IMR-90 (cell line): ENCODE results near the gene ATOSA. TPM values are rescaled to one million over a fixed set of nuclear protein-coding genes. Genes with fewer than 3 reads are reported as not detected.

ENCODE experiments used
- ATAC-seq: fragments of 200-7000 bp; cut with Tn5 transposase; 2 replicates; pipeline ENCODE4 v1.9.1; 2020; ENCODE audit warnings: low read depth, mild to moderate bottlenecking, moderate library complexity
- BruUV-seq: library from RNA; stranded (reverse); fragments of 400-500 nt; replicated peaks from 2 replicates; lab custom pipeline; 2021; lab: Mats Ljungman, UMichigan
- CTCF ChIA-PET: fragments of 300-600 bp; formaldehyde crosslinking; extraction: SDS; loops from one replicate; lab custom pipeline; 2021; ENCODE audit warnings: antibody characterized with exemption; lab: Yijun Ruan, JAX
- POLR2A ChIA-PET: fragments of 300-600 bp; sonication (Branson Sonifier 250); formaldehyde crosslinking; loops from one replicate; lab custom pipeline; 2022; ENCODE audit warnings: antibody characterized with exemption; ENCODE audit not compliant: unreplicated experiment; lab: Charles Lee
- DNase-seq: peaks from one replicate; pipeline ENCODE4 v3.0.0; 2013
- H2AFZ ChIP-seq: replicated peaks from 2 replicates; pipeline ENCODE3; 2013; ENCODE audit warnings: low read length, mild to moderate bottlenecking; ENCODE audit not compliant: poor library complexity
- H2AK5ac ChIP-seq: 2 replicates; pipeline ENCODE4 v1.6.1; 2013; ENCODE audit warnings: low read depth, low read length, inconsistent platforms
- H2AK9ac ChIP-seq: replicated peaks from 2 replicates; pipeline ENCODE3; 2013; ENCODE audit warnings: mild to moderate bottlenecking, low read depth, low read length, moderate library complexity; ENCODE audit not compliant: poor library complexity
- H2BK120ac ChIP-seq: 2 replicates; pipeline ENCODE4 v1.6.1; 2013; ENCODE audit warnings: low read depth, low read length, inconsistent platforms
- H2BK15ac ChIP-seq: 3 replicates; pipeline ENCODE4 v1.6.1; 2013; ENCODE audit warnings: low read depth, low read length, inconsistent platforms
- H2BK20ac ChIP-seq: 2 replicates; pipeline ENCODE4 v1.6.1; 2013; ENCODE audit warnings: low read depth, mild to moderate bottlenecking, inconsistent platforms, low read length, moderate library complexity
- H2BK5ac ChIP-seq: 2 replicates; pipeline ENCODE4 v1.6.1; 2013; ENCODE audit warnings: mild to moderate bottlenecking, low read depth, low read length, inconsistent platforms; ENCODE audit not compliant: poor library complexity, severe bottlenecking
- H3K14ac ChIP-seq: replicated peaks from 2 replicates; pipeline ENCODE4 v1.6.1; 2013; ENCODE audit warnings: low read depth, low read length, inconsistent platforms
- H3K18ac ChIP-seq: 2 replicates; pipeline ENCODE4 v1.6.1; 2013; ENCODE audit warnings: low read depth, low read length, control low read depth
- H3K23ac ChIP-seq: 2 replicates; pipeline ENCODE4 v1.6.1; 2013; ENCODE audit warnings: low read depth, low read length, inconsistent platforms
- H3K27ac ChIP-seq: 2 replicates; pipeline ENCODE4 v1.5.1; 2013; ENCODE audit warnings: mild to moderate bottlenecking, control low read depth, low read length; ENCODE audit not compliant: insufficient read depth
- H3K27me3 ChIP-seq: 2 replicates; pipeline ENCODE4 v1.6.1; 2013; ENCODE audit warnings: low read length; ENCODE audit not compliant: control insufficient read depth, insufficient read depth
- H3K36me3 ChIP-seq: 2 replicates; pipeline ENCODE4 v1.6.1; 2013; ENCODE audit warnings: low read length, mixed read lengths; ENCODE audit not compliant: control insufficient read depth, insufficient read depth
- H3K4ac ChIP-seq: 2 replicates; pipeline ENCODE4 v1.6.1; 2013; ENCODE audit warnings: low read depth, low read length, inconsistent platforms
- H3K4me1 ChIP-seq: 2 replicates; pipeline ENCODE4 v1.6.1; 2013; ENCODE audit warnings: low read length, mixed read lengths; ENCODE audit not compliant: control insufficient read depth, insufficient read depth
- H3K4me2 ChIP-seq: 2 replicates; pipeline ENCODE4 v1.6.1; 2013; ENCODE audit warnings: low read depth, mild to moderate bottlenecking, control low read depth, low read length, moderate library complexity
- H3K4me3 ChIP-seq: 2 replicates; pipeline ENCODE4 v1.5.1; 2013; ENCODE audit warnings: low read depth, mild to moderate bottlenecking, control low read depth, low read length, moderate library complexity; ENCODE audit not compliant: insufficient read depth
- H3K56ac ChIP-seq: 2 replicates; pipeline ENCODE4 v1.6.1; 2013; ENCODE audit warnings: low read length, inconsistent platforms; ENCODE audit not compliant: insufficient read depth; ENCODE audit errors: extremely low read depth
- H3K79me1 ChIP-seq, 2 experiments: 2 replicates each; pipeline ENCODE4 v1.6.1; 2013; ENCODE audit warnings: low read length in 2 of 2, inconsistent platforms in 1 of 2, low read depth in 1 of 2
- H3K9ac ChIP-seq: 2 replicates; pipeline ENCODE4 v1.6.1; 2013; ENCODE audit warnings: low read depth, low read length, control low read depth
- H3K9me1 ChIP-seq: 2 replicates; pipeline ENCODE4 v1.6.1; 2013; ENCODE audit warnings: low read length, inconsistent platforms; ENCODE audit not compliant: insufficient read depth
- H3K9me3 ChIP-seq: 2 replicates; pipeline ENCODE4 v1.6.1; 2013; ENCODE audit warnings: low read length; ENCODE audit not compliant: control insufficient read depth, insufficient read depth
- H4K20me1 ChIP-seq: 2 replicates; pipeline ENCODE4 v1.6.1; 2013; ENCODE audit warnings: low read length, inconsistent platforms; ENCODE audit not compliant: insufficient read depth
- H4K5ac ChIP-seq: 2 replicates; pipeline ENCODE4 v1.6.1; 2013; ENCODE audit warnings: mild to moderate bottlenecking, low read depth, low read length, control low read depth
- H4K8ac ChIP-seq, 2 experiments: 2 replicates each; pipeline ENCODE4 v1.6.1; 2013; ENCODE audit warnings: low read depth in 2 of 2, low read length in 2 of 2, control low read depth in 1 of 2, inconsistent platforms in 1 of 2
- H4K91ac ChIP-seq: 2 replicates; pipeline ENCODE4 v1.6.1; 2013; ENCODE audit warnings: low read depth, low read length, inconsistent platforms; ENCODE audit not compliant: insufficient read depth
- BHLHE40 ChIP-seq: fragments of 150-350 bp; IDR thresholded peaks from 2 replicates; pipeline ENCODE4 v1.6.1; 2016; ENCODE audit warnings: mild to moderate bottlenecking, low read depth, low read length
- CEBPB ChIP-seq: IDR thresholded peaks from 2 replicates; pipeline ENCODE4 v1.6.1; 2012; ENCODE audit warnings: low read depth, low read length, improper control_type of control experiment
- MAFK ChIP-seq: IDR thresholded peaks from 2 replicates; pipeline ENCODE4 v1.6.1; 2012; ENCODE audit warnings: low read depth, low read length, improper control_type of control experiment
- NFE2L2 ChIP-seq: fragments of 150-350 bp; IDR thresholded peaks from 2 replicates; pipeline ENCODE4 v1.6.1; 2016; ENCODE audit warnings: low read depth, mild to moderate bottlenecking, low read length
- POLR2A ChIP-seq: IDR thresholded peaks from 2 replicates; pipeline ENCODE4 v1.6.1; 2012; ENCODE audit warnings: mild to moderate bottlenecking, low read depth, low read length
- RAD21 ChIP-seq: IDR thresholded peaks from 2 replicates; pipeline ENCODE4 v1.6.1; 2012; ENCODE audit warnings: low read length, improper control_type of control experiment
- RCOR1 ChIP-seq: IDR thresholded peaks from 2 replicates; pipeline ENCODE4 v1.6.1; 2012; ENCODE audit warnings: mild to moderate bottlenecking, low read length, improper control_type of control experiment; ENCODE audit not compliant: insufficient replicate concordance
- WGBS, 2 experiments: methylation state at CpG; one replicate each; pipeline versions ENCODE4 v1.1.5 to v1.1.7; 2013; ENCODE audit warnings: missing lambda C conversion rate in 2 of 2; ENCODE audit not compliant: insufficient read length in 1 of 2; ENCODE audit errors: extremely low coverage in 2 of 2; 5-methylcytosine and 5-hydroxymethylcytosine counted together
- dilution Hi-C: fragments of 300-500 bp; cut with HindIII; formaldehyde crosslinking; loops from one replicate; pipeline ENCODE4 v1.14.3; 2018; ENCODE audit warnings: low sequenced_read_pairs; ENCODE audit not compliant: unreplicated experiment
- in situ Hi-C: fragments of 300-500 bp; cut with MboI; formaldehyde crosslinking; loops from 3 replicates; pipeline ENCODE4 v1.14.3; 2019; ENCODE audit warnings: low sequenced_read_pairs, inconsistent platforms, mixed read lengths
- intact Hi-C: fragments of 100-400 bp; cut with micrococcal nuclease; formaldehyde crosslinking; loops from 2 replicates; pipeline ENCODE4 v1.10.0; 2022
- polyA plus RNA-seq, 3 experiments: library from polyadenylated mRNA; depleted of rRNA; stranded (reverse); fragments of >200 nt; gene quantifications; 2 replicates each; pipeline ENCODE4 v1.2.3, GENCODE V29; 2012; ENCODE audit warnings: low replicate concordance in 1 of 3
- total RNA-seq: library from RNA; depleted of rRNA; stranded (reverse); fragments of >200 nt; gene quantifications from 2 replicates; pipeline ENCODE4 v1.2.3, GENCODE V29; 2012
- TF ChIP-seq, protein P1 (sequence below): conservative IDR thresholded peaks from 2 replicates; pipeline ENCODE4 v1.5.1; 2012; ENCODE audit warnings: mild to moderate bottlenecking, low read depth, low read length, improper control_type of control experiment
- TF ChIP-seq, protein P2 (sequence below): fragments of 150-350 bp; IDR thresholded peaks from 2 replicates; pipeline ENCODE4 v1.6.1; 2016; ENCODE audit warnings: low read depth, mild to moderate bottlenecking, low read length, moderate library complexity, borderline replicate concordance
- TF ChIP-seq, protein P3 (sequence below): fragments of 150-350 bp; IDR thresholded peaks from 2 replicates; pipeline ENCODE4 v1.6.1; 2017; ENCODE audit warnings: mild to moderate bottlenecking, antibody characterized with exemption, low read length, low read depth

ATOSA gene
- total and polyA plus RNA-seq, 2 of the 4 experiments (the other 2 are of a cell fraction), result 13.2 to 17.2 TPM

DNA sequence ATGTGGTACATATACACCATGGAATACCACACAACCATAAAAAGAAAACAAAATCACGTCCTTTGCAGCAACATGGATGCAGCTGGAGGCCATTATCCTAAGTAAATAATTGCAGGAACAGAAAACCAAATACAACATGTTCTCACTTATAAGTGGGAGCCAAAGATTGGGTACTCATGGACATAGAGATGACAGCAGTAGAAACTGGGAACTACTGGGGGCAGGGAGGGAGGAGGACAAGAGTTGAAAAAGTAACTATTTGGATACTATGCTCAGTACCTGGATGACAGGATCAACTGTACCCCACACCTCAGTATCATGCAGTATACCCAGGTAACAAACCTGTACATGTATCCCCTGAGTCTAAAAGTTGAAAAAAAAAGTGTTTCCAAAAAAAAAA lies 23.2 kb upstream of the ATOSA start:
- Histone ChIP-seq H4K5ac (no peak overlapping the region), H3K9me1 (no peaks in the 10 kb centered on the region), H2BK20ac (no peak overlapping the region), H3K4ac (no peak overlapping the region), H2AFZ (no peak overlapping the region), H3K27me3 (peaks cover 5% of the 10 kb centered on the region; the same call in 1 of the 2 replicates), H3K9ac (no peak overlapping the region), H3K27ac (no peak overlapping the region), H2BK120ac (no peak overlapping the region), H2AK9ac (no peak overlapping the region), H3K4me2 (no peak overlapping the region), H2AK5ac (no peak overlapping the region), H3K14ac (no peak overlapping the region), H3K4me3 (no peak overlapping the region), H3K4me1 (peaks cover 1% of the 10 kb centered on the region; the same call in 1 of the 2 replicates), H3K18ac (no peak overlapping the region), H3K79me1 (no peaks in the 10 kb centered on the region), H3K36me3 (no peaks in the 10 kb centered on the region), H4K20me1 (no peaks in the 10 kb centered on the region), H3K23ac (no peak overlapping the region), H3K9me3 (no peaks in the 10 kb centered on the region), H4K91ac (no peak overlapping the region), H3K56ac (no peak overlapping the region), H4K8ac (no peak overlapping the region), H2BK15ac (no peak overlapping the region), H2BK5ac (no peak overlapping the region)
- ChIA-PET CTCF (no interaction called here), POLR2A (no interaction called here)
- dilution Hi-C loops, result no loop called here
- in situ Hi-C loops, result no loop called here
- TF ChIP-seq BHLHE40, result no peak
- TF ChIP-seq, protein P1, sequence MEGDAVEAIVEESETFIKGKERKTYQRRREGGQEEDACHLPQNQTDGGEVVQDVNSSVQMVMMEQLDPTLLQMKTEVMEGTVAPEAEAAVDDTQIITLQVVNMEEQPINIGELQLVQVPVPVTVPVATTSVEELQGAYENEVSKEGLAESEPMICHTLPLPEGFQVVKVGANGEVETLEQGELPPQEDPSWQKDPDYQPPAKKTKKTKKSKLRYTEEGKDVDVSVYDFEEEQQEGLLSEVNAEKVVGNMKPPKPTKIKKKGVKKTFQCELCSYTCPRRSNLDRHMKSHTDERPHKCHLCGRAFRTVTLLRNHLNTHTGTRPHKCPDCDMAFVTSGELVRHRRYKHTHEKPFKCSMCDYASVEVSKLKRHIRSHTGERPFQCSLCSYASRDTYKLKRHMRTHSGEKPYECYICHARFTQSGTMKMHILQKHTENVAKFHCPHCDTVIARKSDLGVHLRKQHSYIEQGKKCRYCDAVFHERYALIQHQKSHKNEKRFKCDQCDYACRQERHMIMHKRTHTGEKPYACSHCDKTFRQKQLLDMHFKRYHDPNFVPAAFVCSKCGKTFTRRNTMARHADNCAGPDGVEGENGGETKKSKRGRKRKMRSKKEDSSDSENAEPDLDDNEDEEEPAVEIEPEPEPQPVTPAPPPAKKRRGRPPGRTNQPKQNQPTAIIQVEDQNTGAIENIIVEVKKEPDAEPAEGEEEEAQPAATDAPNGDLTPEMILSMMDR, result no peak
- no peak for TF ChIP-seq NFE2L2
- TF ChIP-seq, protein P2, sequence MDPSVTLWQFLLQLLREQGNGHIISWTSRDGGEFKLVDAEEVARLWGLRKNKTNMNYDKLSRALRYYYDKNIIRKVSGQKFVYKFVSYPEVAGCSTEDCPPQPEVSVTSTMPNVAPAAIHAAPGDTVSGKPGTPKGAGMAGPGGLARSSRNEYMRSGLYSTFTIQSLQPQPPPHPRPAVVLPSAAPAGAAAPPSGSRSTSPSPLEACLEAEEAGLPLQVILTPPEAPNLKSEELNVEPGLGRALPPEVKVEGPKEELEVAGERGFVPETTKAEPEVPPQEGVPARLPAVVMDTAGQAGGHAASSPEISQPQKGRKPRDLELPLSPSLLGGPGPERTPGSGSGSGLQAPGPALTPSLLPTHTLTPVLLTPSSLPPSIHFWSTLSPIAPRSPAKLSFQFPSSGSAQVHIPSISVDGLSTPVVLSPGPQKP, result no peak
- no peak for TF ChIP-seq CEBPB
- no peak for TF ChIP-seq RCOR1
- TF ChIP-seq RAD21, result no peak
- TF ChIP-seq, protein P3, sequence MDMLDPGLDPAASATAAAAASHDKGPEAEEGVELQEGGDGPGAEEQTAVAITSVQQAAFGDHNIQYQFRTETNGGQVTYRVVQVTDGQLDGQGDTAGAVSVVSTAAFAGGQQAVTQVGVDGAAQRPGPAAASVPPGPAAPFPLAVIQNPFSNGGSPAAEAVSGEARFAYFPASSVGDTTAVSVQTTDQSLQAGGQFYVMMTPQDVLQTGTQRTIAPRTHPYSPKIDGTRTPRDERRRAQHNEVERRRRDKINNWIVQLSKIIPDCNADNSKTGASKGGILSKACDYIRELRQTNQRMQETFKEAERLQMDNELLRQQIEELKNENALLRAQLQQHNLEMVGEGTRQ, result no peak
- TF ChIP-seq POLR2A, result no peak
- no peak for TF ChIP-seq MAFK
- no peak for ATAC-seq
- BruUV-seq, result no TSS peak
- intact Hi-C loops, result no loop called here
- WGBS, 2 experiments, result no CpG with 5 or more reads among the region's 1 CpG
- DNase-seq, result no peak
